GM23338 (cell line): ENCODE measurements around the gene LUC7L.

Experiments
- CTCF ChIP-seq, 2 experiments: fragments of 200-600 bp in 1 of 2; sonication (generic) in 1 of 2; conservative IDR thresholded peaks; 2 replicates each; pipeline versions ENCODE4 v1.5.1 to v1.6.1; 2016 to 2017; ENCODE audit warnings: antibody characterized with exemption in 2 of 2, low read depth in 2 of 2, mild to moderate bottlenecking in 2 of 2, moderate library complexity in 1 of 2
- ETS1 ChIP-seq: IDR thresholded peaks from 2 replicates; pipeline ENCODE4 v1.6.1; 2016; ENCODE audit warnings: antibody characterized with exemption
- EZH2 ChIP-seq: fragments of 200-600 bp; sonication (generic); IDR thresholded peaks from one replicate; pipeline ENCODE4 v1.8.0; 2017; ENCODE audit warnings: antibody characterized with exemption, mild to moderate bottlenecking, low read depth; ENCODE audit not compliant: unreplicated experiment
- EZH2phosphoT487 ChIP-seq: fragments of 200-600 bp; sonication (generic); IDR thresholded peaks from one replicate; pipeline ENCODE4 v1.8.1; 2018; ENCODE audit warnings: antibody characterized with exemption; ENCODE audit not compliant: unreplicated experiment
- POLR2AphosphoS5 ChIP-seq: IDR thresholded peaks from 2 replicates; pipeline ENCODE4 v1.6.1; 2016; ENCODE audit warnings: antibody characterized with exemption, low read depth
- REST ChIP-seq: IDR thresholded peaks from one replicate; pipeline ENCODE4 v1.6.1; 2018; ENCODE audit warnings: antibody characterized with exemption; ENCODE audit not compliant: unreplicated experiment
- STAT1 ChIP-seq: IDR thresholded peaks from one replicate; pipeline ENCODE4 v1.6.1; 2016; ENCODE audit warnings: antibody characterized with exemption; ENCODE audit not compliant: unreplicated experiment
- ZNF462 ChIP-seq: fragments of 250-450 bp; sonication (Bioruptor Pico); IDR thresholded peaks from 2 replicates; pipeline ENCODE4 v1.5.0; 2020; ENCODE audit warnings: mild to moderate bottlenecking, moderate library complexity

- TF ChIP-seq EZH2phosphoT487 (no peak), EZH2 (no peak), REST (no peak), ZNF462 (CRISPR knock-in tag) (no peak), CTCF (conservative IDR thresholded peaks at IDR 0.05; ENCODE audit: low read depth in 2 of 2) (no peak), POLR2AphosphoS5 (no peak), ETS1 (no peak), STAT1 (no peak)
Measured at GRCh38 chr16:243348-243747, 14.1 kb upstream of the LUC7L start.
